ENCODE data around the gene BRAF.
"Not testable (repeated sequence)": the region's sequence is repeated elsewhere in the genome, so short reads cannot be mapped to it uniquely, and the experiment has no call there.

Gene BRAF

GRCh38 chr7:140723574-140723973, 201.2 kb downstream of the BRAF start:
- TF ChIP-seq, protein P1, sequence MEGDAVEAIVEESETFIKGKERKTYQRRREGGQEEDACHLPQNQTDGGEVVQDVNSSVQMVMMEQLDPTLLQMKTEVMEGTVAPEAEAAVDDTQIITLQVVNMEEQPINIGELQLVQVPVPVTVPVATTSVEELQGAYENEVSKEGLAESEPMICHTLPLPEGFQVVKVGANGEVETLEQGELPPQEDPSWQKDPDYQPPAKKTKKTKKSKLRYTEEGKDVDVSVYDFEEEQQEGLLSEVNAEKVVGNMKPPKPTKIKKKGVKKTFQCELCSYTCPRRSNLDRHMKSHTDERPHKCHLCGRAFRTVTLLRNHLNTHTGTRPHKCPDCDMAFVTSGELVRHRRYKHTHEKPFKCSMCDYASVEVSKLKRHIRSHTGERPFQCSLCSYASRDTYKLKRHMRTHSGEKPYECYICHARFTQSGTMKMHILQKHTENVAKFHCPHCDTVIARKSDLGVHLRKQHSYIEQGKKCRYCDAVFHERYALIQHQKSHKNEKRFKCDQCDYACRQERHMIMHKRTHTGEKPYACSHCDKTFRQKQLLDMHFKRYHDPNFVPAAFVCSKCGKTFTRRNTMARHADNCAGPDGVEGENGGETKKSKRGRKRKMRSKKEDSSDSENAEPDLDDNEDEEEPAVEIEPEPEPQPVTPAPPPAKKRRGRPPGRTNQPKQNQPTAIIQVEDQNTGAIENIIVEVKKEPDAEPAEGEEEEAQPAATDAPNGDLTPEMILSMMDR (IDR thresholded peaks at IDR 0.05), result no peak
- no peaks in the 10 kb centered on the region for H3K9me3 ChIP-seq
- peaks cover 8 to 10% of the 10 kb centered on the region in 2 experiments for H3K4me1 ChIP-seq (ENCODE audit: control insufficient read depth in 1 of 2, insufficient read depth in 1 of 2, low read depth in 1 of 2, low read length in 1 of 2)
- H3K36me3 ChIP-seq, result peaks cover 35% of the 10 kb centered on the region
- no peak overlapping the region for H3K4me3 ChIP-seq (ENCODE audit: low read depth in 1 of 2, low read length in 1 of 2)
- H3K27ac ChIP-seq, result no peak overlapping the region
- no peaks in the 10 kb centered on the region for H3K27me3 ChIP-seq

GRCh38 chr7:140723006-140723405, 201.7 kb downstream of the BRAF start:
- TF ChIP-seq, protein P1 (IDR thresholded peaks at IDR 0.05), result no peak
- Histone ChIP-seq H3K4me3 (ENCODE audit: low read depth in 1 of 2, low read length in 1 of 2) (no peak overlapping the region), H3K27me3 (no peaks in the 10 kb centered on the region), H3K36me3 (peaks cover 33% of the 10 kb centered on the region), H3K9me3 (no peaks in the 10 kb centered on the region), H3K4me1 (ENCODE audit: control insufficient read depth in 1 of 2, insufficient read depth in 1 of 2, low read depth in 1 of 2, low read length in 1 of 2) (peaks cover 8 to 10% of the 10 kb centered on the region in 2 experiments), H3K27ac (no peak overlapping the region)

- no peak overlapping the region for H3K4me3 ChIP-seq (ENCODE audit: low read depth in 1 of 2, low read length in 1 of 2)
- TF ChIP-seq, protein P1 (IDR thresholded peaks at IDR 0.05), result no peak
- peaks cover 26% of the 10 kb centered on the region for H3K36me3 ChIP-seq
- no peak overlapping the region for H3K27ac ChIP-seq
- no peaks in the 10 kb centered on the region for H3K27me3 ChIP-seq
- peaks cover 8 to 10% of the 10 kb centered on the region in 2 experiments for H3K4me1 ChIP-seq (ENCODE audit: control insufficient read depth in 1 of 2, insufficient read depth in 1 of 2, low read depth in 1 of 2, low read length in 1 of 2)
- H3K9me3 ChIP-seq, result no peaks in the 10 kb centered on the region
These were observed 202.5 kb downstream of the BRAF start for GRCh38 chr7:140722254-140722653.

DNA sequence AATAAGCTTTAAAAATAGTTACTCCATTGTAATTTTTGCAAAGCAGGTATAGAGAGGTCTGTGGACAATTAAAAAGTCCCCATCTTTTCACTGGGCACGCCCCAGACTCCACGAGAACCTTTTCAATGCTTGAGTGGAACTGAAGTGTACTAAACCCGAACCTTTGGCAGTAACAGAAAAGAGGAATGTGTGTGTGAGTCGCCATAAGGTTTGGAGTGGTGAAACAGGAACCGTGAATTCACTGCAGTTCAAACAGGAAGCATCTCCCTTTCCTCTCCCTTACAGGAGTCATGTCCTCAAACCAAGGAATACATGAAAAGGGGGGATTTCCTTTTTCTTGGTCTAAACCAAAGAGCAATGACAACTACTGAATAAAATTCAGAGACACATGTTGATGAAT, 205.0 kb downstream of the BRAF start:
- no peaks in the 10 kb centered on the region for H3K27me3 ChIP-seq
- no peak overlapping the region for H3K27ac ChIP-seq
- H3K9me3 ChIP-seq, result no peaks in the 10 kb centered on the region
- H3K4me1 ChIP-seq (ENCODE audit: control insufficient read depth in 1 of 2, insufficient read depth in 1 of 2, low read depth in 1 of 2, low read length in 1 of 2), result peaks cover 8 to 10% of the 10 kb centered on the region in 2 experiments
- no peak overlapping the region for H3K4me3 ChIP-seq (ENCODE audit: low read depth in 1 of 2, low read length in 1 of 2)
- H3K36me3 ChIP-seq, result peaks cover 17% of the 10 kb centered on the region
- TF ChIP-seq, protein P1 (IDR thresholded peaks at IDR 0.05), result no peak

DNA sequence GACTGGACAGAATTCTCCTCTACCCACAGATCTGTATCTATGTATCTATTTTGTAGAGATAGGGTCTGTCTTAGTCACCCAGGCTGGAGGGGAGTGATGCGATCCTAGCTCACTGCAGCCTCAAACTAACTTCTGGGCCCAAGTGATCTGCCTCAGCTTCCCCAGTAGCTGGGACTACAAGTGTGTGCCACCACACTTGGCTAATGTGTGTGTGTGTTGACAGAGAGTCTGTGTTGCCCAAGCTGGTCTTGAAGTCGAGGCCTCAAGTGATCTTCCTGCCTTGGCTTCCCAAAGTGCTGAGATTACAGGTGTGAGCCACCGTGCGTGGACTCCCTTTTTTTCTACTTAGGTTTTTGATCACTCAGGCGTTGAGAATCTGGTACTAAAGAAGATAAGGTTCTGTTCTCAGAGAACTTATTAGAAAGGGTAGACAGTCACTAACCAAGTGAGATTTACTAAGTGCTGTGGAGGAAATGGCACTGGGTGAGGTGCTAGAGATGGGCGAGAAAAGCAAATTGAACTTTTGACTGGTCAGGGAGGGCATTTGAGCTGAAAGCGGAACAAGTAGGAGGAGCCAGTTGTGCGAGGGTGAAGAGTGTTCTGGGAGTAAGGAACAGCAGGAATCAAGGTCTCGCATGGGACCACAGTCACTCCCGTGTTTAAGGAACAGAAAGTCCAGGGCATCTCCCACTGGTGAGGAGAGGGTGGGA, 210.2 kb downstream of the BRAF start:
- peaks cover 10% of the 10 kb centered on the region for H3K36me3 ChIP-seq
- peaks cover 2 to 6% of the 10 kb centered on the region in 2 experiments for H3K4me1 ChIP-seq (ENCODE audit: control insufficient read depth in 1 of 2, insufficient read depth in 1 of 2, low read depth in 1 of 2, low read length in 1 of 2)
- no peak overlapping the region for H3K27ac ChIP-seq
- no peaks in the 10 kb centered on the region for H3K9me3 ChIP-seq
- no peak overlapping the region for H3K4me3 ChIP-seq (ENCODE audit: low read depth in 1 of 2, low read length in 1 of 2)
- no peaks in the 10 kb centered on the region for H3K27me3 ChIP-seq
- TF ChIP-seq, protein P1 (IDR thresholded peaks at IDR 0.05), result no peak

GRCh38 chr7:140712392-140712791, 212.3 kb downstream of the BRAF start:
- H3K36me3 ChIP-seq, result peaks cover 10% of the 10 kb centered on the region
- H3K4me3 ChIP-seq (ENCODE audit: low read depth in 1 of 2, low read length in 1 of 2); H3K4me1 ChIP-seq (ENCODE audit: control insufficient read depth in 1 of 2, insufficient read depth in 1 of 2, low read depth in 1 of 2, low read length in 1 of 2); H3K9me3 ChIP-seq; H3K27ac ChIP-seq; H3K27me3 ChIP-seq: not testable (repeated sequence)

GRCh38 chr7:140708764-140709163, 216.0 kb downstream of the BRAF start:
- H3K4me1 ChIP-seq (ENCODE audit: control insufficient read depth in 1 of 2, insufficient read depth in 1 of 2, low read depth in 1 of 2, low read length in 1 of 2); H3K27me3 ChIP-seq; H3K36me3 ChIP-seq: not testable (repeated sequence)

More at GRCh38 chr7:140708764-140709163, 216.0 kb downstream of the BRAF start:
- not testable (repeated sequence) for H3K27ac ChIP-seq; H3K4me3 ChIP-seq (ENCODE audit: low read depth in 1 of 2, low read length in 1 of 2); H3K9me3 ChIP-seq
